H7 (cell line): ENCODE results near the gene CREB5. TPM values are rescaled to one million over a fixed set of nuclear protein-coding genes. Genes with fewer than 3 reads are reported as not detected.

Source experiments
- DNase-seq: peaks from one replicate; pipeline ENCODE4 v3.0.0; 2012
- H3K27me3 ChIP-seq: 2 replicates; pipeline ENCODE4 v1.6.0; 2011; ENCODE audit warnings: mild to moderate bottlenecking, low read length; ENCODE audit not compliant: control insufficient read depth, insufficient read depth
- H3K36me3 ChIP-seq: replicated peaks from 2 replicates; pipeline ENCODE4 v1.5.1; 2011; ENCODE audit warnings: low read length; ENCODE audit not compliant: control insufficient read depth, insufficient read depth
- H3K4me3 ChIP-seq: 2 replicates; pipeline ENCODE4 v1.5.1; 2011; ENCODE audit warnings: low read depth, mild to moderate bottlenecking, control low read depth, low read length, moderate library complexity; ENCODE audit not compliant: insufficient read depth
- total RNA-seq: library from RNA; depleted of rRNA; stranded (reverse); fragments of >200 nt; shearing (Covaris generic); gene quantifications from 2 replicates; pipeline ENCODE4 v1.2.3, GENCODE V29; 2014

The CREB5 gene
- total RNA-seq, 1 experiment from 2014 or later: 1.8 TPM

- no peaks in the 10 kb centered on the region for H3K27me3 ChIP-seq
- H3K36me3 ChIP-seq: no peaks in the 10 kb centered on the region
- H3K4me3 ChIP-seq: no peak overlapping the region
- DNase-seq: no peak
Measured at GRCh38 chr7:28564033-28564432, 151.7 kb downstream of the CREB5 start.

- DNase-seq: no peak
- Histone ChIP-seq H3K27me3 (no peaks in the 10 kb centered on the region), H3K4me3 (no peak overlapping the region), H3K36me3 (no peaks in the 10 kb centered on the region)
Measured at GRCh38 chr7:28564755-28565374, 152.5 kb downstream of the CREB5 start.

GRCh38 chr7:28565980-28566379, 153.7 kb downstream of the CREB5 start:
- Histone ChIP-seq H3K36me3 (no peaks in the 10 kb centered on the region), H3K4me3 (no peak overlapping the region), H3K27me3 (no peaks in the 10 kb centered on the region)
- no peak for DNase-seq

- Histone ChIP-seq H3K36me3 (no peaks in the 10 kb centered on the region), H3K27me3 (no peaks in the 10 kb centered on the region), H3K4me3 (no peak overlapping the region)
- no peak for DNase-seq
Measured at GRCh38 chr7:28570113-28570969, 158.0 kb downstream of the CREB5 start.

GRCh38 chr7:28570970-28571288, 158.6 kb downstream of the CREB5 start:
- H3K27me3 ChIP-seq: no peaks in the 10 kb centered on the region
- H3K4me3 ChIP-seq: no peak overlapping the region
- no peak for DNase-seq
- no peaks in the 10 kb centered on the region for H3K36me3 ChIP-seq

- Histone ChIP-seq H3K27me3 (no peaks in the 10 kb centered on the region), H3K36me3 (no peaks in the 10 kb centered on the region), H3K4me3 (no peak overlapping the region)
- no peak for DNase-seq
Measured at GRCh38 chr7:28571405-28571804, 159.1 kb downstream of the CREB5 start.

GRCh38 chr7:28572321-28573058, 160.2 kb downstream of the CREB5 start:
- DNase-seq: no peak

GRCh38 chr7:28573059-28573553, 160.8 kb downstream of the CREB5 start:
- no peak overlapping the region for H3K4me3 ChIP-seq
- no peaks in the 10 kb centered on the region for H3K36me3 ChIP-seq
- DNase-seq: no peak
- H3K27me3 ChIP-seq: no peaks in the 10 kb centered on the region

More at GRCh38 chr7:28572321-28573058, 160.2 kb downstream of the CREB5 start:
- no peak overlapping the region for H3K4me3 ChIP-seq
- H3K36me3 ChIP-seq: no peaks in the 10 kb centered on the region
- no peaks in the 10 kb centered on the region for H3K27me3 ChIP-seq

GRCh38 chr7:28573651-28574301, 161.5 kb downstream of the CREB5 start:
- Histone ChIP-seq H3K27me3 (no peaks in the 10 kb centered on the region), H3K36me3 (no peaks in the 10 kb centered on the region), H3K4me3 (no peak overlapping the region)
- DNase-seq: no peak

GRCh38 chr7:28575241-28575643, 162.9 kb downstream of the CREB5 start:
- no peak for DNase-seq
- Histone ChIP-seq H3K27me3 (no peaks in the 10 kb centered on the region), H3K4me3 (no peak overlapping the region), H3K36me3 (no peaks in the 10 kb centered on the region)

- no peak for DNase-seq
- Histone ChIP-seq H3K4me3 (no peak overlapping the region), H3K27me3 (no peaks in the 10 kb centered on the region), H3K36me3 (no peaks in the 10 kb centered on the region)
Measured at GRCh38 chr7:28576656-28577055, 164.3 kb downstream of the CREB5 start.

- Histone ChIP-seq H3K36me3 (no peaks in the 10 kb centered on the region), H3K4me3 (no peak overlapping the region), H3K27me3 (no peaks in the 10 kb centered on the region)
- no peak for DNase-seq
Measured at GRCh38 chr7:28579571-28579970, 167.3 kb downstream of the CREB5 start.

- Histone ChIP-seq H3K4me3 (no peak overlapping the region), H3K36me3 (no peaks in the 10 kb centered on the region), H3K27me3 (no peaks in the 10 kb centered on the region)
- no peak for DNase-seq
Measured at GRCh38 chr7:28580665-28581064, 168.3 kb downstream of the CREB5 start.

- no peak for DNase-seq
- Histone ChIP-seq H3K27me3 (no peaks in the 10 kb centered on the region), H3K4me3 (no peak overlapping the region), H3K36me3 (no peaks in the 10 kb centered on the region)
Measured at GRCh38 chr7:28581351-28581750, 169.0 kb downstream of the CREB5 start.
